Epithelial cell of esophagus (primary cell): Measurements from ENCODE around the gene BLID.

Experiments
- DNase-seq: peaks from one replicate; pipeline ENCODE4 v3.0.0; 2010; ENCODE audit warnings: low read depth
- H3K4me3 ChIP-seq: 2 replicates; pipeline ENCODE4 v1.5.1; 2011; ENCODE audit warnings: mild to moderate bottlenecking, low read length, control low read depth
- CTCF ChIP-seq: IDR thresholded peaks from 2 replicates; pipeline ENCODE4 v1.5.1; 2011; ENCODE audit warnings: low read depth, mild to moderate bottlenecking, low read length, control low read depth, inconsistent platforms; ENCODE audit not compliant: insufficient read depth; ENCODE audit errors: missing control alignments

Gene BLID

GRCh38 chr11:122153746-122154145 lies 37.7 kb upstream of the BLID start:
- H3K4me3 ChIP-seq = no peak overlapping the region
- TF ChIP-seq CTCF = no peak
- no peak for DNase-seq

- no peak overlapping the region for H3K4me3 ChIP-seq
- no peak for DNase-seq
- TF ChIP-seq CTCF = no peak
Measured at GRCh38 chr11:122150216-122151124, 34.5 kb upstream of the BLID start.

- no peak for TF ChIP-seq CTCF
- DNase-seq = peak; percentile 17
- H3K4me3 ChIP-seq = no peak overlapping the region
Measured at GRCh38 chr11:122149202-122149601, 33.2 kb upstream of the BLID start.

- no peak overlapping the region for H3K4me3 ChIP-seq
- DNase-seq = peak; percentile 83
- TF ChIP-seq CTCF = no peak
Measured at GRCh38 chr11:122146475-122146874, 30.5 kb upstream of the BLID start.

GRCh38 chr11:122145715-122146274 lies 29.8 kb upstream of the BLID start:
- no peak overlapping the region for H3K4me3 ChIP-seq
- no peak for TF ChIP-seq CTCF
- DNase-seq = peak; percentile 38

GRCh38 chr11:122144752-122145151 lies 28.7 kb upstream of the BLID start:
- no peak overlapping the region for H3K4me3 ChIP-seq
- no peak for DNase-seq
- TF ChIP-seq CTCF = no peak

GRCh38 chr11:122141725-122142124 lies 25.7 kb upstream of the BLID start:
- no peak overlapping the region for H3K4me3 ChIP-seq
- no peak for TF ChIP-seq CTCF
- no peak for DNase-seq
